SU-DHL-6 (cell line): ENCODE results near the gene FHL1.

ENCODE experiments used
- CTCF ChIP-seq: fragments of 200-600 bp; sonication (generic); IDR thresholded peaks from one replicate; pipeline ENCODE4 v1.5.1; 2017; ENCODE audit warnings: antibody characterized with exemption, mild to moderate bottlenecking, low read length, moderate library complexity; ENCODE audit not compliant: insufficient read depth, poor library complexity, severe bottlenecking
- EZH2phosphoT487 ChIP-seq: fragments of 200-600 bp; sonication (generic), shearing (Covaris generic); conservative IDR thresholded peaks from 2 replicates; pipeline ENCODE4 v1.6.1; 2018; ENCODE audit warnings: mild to moderate bottlenecking, antibody characterized with exemption, low read length, moderate library complexity, mixed read lengths

- no peak for TF ChIP-seq CTCF
- no peak for TF ChIP-seq EZH2phosphoT487
Measured at GRCh38 chrX:136191171-136191570, 43.8 kb downstream of the FHL1 start.
